Hematopoietic multipotent progenitor cell treated with erythropoietin and hydrocortisone succinate and interleukin-3 and kit ligand, for 15 days (in vitro differentiated cells): ENCODE results near the gene C8A.

Source experiments
- DNase-seq: peaks from one replicate; pipeline ENCODE4 v3.0.0-alpha.2; 2015; ENCODE audit warnings: low spot score

C8A gene

DNA sequence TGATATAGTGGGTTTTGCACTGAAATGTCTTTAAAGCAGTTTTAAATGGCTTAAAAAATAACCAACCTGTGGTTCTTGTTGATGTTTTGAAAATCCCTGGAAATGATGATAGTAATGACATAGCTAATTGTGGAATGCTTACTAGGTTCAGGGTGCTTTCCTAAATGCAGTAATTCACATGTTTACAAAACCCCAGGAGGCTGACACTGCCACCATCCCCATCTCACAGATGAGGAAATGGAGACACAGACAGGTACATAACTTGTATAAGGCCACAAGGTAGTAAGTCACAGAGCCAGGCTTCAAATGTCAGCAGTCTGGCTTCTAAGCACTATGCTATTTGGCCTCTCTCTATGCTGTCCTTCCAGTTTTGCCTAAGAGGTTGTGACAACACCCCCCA is 70.6 kb downstream of the C8A start:
- no peak for DNase-seq

DNA sequence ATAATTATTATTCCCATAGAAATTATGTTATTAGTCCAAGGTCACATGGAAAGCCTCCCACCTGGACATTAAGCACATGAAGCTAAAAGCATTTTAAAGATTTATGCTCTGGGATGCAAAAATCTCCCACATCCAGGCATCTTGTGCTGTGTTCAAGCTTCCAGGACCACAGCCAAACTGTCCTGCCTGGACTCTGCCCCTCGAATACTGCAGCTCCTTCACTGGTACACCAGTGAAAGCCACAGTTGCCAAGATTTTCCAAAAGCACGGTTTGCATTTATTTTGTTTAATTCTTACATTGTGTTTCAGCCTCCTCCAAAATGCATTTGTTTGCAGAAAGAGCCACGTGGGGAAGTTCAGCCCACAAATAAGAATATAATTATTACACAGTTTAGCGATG is 72.6 kb downstream of the C8A start:
- no peak for DNase-seq

DNA sequence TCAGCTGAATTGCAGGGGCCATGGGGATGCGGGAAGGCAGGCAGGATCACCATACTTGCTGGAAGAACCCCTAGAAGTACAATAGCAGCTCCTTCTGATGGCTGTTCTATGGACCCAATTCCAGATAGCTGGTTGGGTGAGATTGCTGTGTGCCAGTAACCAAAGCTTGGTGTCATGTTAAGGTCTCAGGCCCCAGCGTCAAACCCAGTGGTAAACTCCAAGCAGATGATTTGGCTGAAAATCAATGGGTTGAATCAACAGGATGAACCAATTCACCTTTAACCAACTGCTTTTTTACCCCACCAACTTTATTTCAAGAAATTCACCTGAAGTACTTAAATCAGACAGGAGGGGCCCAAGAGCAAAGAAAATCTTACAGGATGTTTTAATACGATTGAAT is 73.4 kb downstream of the C8A start:
- no peak for DNase-seq

DNA sequence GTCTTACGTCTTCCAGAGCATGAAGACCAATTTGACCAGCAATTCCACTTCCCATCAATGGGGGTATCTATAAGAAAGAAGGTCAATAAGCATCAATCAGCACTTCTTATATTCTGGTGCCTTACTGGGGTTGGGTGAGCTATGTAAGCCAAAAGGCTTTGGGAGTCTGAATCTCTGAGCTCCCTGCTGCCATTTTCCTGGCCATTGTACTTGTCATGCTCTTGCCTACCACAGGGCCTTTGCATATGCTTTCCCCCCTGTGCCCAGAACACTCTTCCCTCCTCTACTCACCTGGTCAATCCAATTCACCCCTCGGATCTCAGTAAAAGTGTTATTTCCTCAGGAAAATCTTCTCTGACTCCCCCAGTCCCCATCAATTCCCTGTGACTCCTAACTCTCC is 74.9 kb downstream of the C8A start:
- no peak for DNase-seq

DNA sequence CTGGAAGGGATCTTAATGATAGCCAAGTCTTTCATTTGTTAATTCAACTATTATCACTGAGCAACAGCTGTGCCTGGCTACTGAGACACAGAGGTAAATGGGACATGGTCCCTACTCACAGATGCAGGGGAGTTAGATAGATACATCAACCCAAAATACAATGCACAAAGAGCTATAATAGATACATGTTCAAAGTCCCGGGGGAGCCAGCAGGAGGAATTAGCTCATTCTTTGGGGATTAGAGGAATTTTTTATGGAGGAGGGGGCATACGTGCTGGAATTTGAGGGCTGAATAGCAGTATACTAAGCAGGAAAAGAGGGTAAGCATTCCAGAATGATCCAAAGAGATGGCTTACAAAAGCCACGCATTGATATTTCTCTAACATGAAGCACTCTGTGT is 76.6 kb downstream of the C8A start:
- no peak for DNase-seq

DNA sequence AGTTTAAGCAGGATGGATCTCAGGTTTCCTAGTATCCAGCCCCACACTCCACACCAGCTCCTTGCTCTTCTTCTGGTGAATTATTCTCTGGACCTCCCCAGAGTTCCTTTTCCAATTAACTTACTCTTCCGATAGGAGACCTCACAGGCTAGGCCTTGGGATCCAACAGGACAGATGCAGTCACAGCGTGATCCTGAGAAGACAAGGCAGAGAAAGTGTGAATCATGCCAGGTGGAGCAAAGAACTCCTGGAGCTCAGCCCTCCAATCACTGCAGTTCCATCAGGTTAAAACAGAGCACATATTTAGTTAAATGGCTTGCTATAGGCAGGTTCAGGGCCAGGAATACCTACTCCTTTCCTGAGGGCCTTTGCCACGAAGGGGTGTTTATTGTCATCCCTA is 77.1 kb downstream of the C8A start:
- DNase-seq = no peak

DNA sequence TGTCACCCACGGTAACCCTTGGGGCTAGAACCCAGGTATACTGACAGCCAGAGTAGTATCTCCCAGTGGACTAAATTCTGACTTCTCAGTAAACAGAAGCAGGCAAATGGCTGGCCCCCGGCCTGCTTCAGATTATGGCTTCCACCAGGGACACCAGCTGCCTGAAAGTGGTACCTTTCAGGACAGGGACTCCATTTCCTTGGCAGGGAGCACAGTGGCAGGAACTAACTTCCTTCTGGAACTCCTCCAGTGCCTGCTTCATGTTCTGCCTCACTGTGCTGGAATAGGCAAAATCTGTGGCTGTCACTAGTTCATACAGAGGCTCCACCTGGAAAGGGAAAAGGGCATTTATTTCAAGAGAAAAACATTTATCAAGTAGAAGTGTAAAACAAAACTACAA is 78.6 kb downstream of the C8A start:
- DNase-seq = no peak

DNA sequence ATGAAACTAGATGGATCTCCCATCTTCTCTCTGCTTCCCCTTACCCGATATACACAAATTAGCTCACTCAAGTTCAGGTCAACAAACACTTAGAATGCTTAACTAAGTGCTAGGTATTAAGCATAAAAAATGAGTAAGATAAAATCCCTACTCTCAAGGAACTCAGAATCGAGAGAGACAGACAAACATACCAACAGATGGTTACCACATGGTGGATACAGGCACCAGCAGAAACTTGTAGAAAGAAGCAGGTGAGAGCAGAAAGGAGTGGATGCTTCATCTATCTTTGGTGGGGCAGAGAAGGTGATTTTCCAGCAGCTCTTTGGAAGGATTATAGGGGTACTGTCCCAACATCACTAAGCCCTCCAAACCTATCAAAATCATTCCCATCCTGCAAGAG is 79.0 kb downstream of the C8A start:
- DNase-seq = no peak

DNA sequence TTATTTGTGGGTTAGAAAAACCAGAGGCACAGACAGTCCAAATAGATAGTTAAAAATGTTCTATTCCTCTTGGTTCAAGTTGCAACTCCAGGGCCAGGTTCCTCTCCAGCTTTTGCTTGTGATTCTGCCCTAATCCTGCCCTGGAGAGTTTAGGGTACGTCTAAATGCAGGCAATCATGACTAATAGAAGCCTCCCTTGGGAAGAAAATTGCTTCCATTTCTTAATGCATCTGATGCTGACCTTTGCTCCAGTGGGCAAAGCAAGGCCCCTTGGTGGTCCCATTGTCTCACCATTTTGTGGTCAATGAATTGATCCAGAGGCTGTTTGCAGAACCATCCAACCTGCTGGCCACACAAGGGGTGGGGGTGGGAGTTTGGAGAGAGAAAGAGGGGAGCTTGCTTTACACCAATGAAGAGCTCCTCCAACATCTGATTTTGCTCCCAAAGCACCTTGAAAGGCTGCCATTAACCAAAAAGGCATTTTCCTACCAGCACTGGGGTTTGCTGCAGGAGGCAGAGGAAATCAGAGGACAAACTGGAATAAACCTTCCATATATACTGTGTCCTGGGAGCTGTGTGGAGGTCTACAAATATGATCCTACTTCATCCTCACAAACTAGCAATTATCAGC is 79.9 kb downstream of the C8A start:
- DNase-seq = no peak

DNA sequence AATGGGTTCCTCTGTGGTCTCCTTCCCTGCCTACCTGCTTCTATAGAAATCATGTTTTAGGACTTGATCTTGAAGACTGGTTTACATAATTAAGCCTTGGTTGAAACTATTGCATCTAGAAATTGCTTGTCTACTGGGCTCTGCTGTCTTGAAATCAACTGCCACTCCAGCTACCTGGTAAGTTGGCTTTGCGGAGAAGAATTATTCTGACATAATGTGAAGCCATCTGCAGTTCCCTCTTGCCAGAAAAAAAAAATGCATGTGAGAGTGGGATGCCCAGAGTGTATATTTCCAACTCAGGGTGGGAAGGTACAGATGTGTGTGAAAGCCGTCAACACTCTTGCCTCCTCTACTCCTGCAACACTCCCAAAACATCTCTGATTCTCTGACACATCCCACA is 84.0 kb downstream of the C8A start:
- DNase-seq = no peak

DNA sequence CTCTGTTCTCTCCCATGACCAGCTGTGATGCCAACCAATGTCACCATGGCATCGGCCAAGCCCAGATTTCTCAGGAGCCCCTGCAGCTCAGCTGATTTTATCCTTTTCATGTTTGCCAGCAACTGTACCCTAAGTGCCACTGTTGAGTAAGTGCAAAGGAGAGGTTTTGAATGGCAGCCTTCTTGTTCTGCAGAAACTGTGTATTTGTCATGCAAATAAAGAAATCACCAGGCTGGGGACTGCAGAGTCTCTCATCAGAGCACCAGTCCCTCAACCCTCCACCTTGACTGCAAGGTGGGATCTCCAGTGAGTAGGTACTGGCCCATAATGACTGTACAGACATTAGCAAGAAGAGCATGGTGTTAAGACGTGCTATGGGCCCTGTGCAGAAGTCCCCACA is 84.6 kb downstream of the C8A start:
- DNase-seq = no peak

DNA sequence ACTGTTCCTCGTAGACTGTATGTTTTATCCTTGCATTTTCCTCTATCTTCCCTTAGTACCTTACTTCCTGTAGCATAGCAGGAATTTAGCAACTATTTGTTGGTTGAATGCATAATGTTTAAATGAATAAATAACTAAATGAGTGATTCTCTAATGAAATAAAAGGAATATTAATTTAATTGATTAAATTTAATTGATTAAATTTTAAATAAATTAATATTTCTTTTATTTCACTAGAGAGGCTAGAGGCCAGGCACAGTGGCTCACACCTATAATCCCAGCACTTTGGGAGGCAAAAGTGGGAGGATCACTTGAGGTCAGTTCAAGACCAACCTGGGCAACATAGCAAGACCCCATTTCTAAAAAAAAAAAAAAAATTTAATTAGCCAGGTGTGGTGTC is 85.4 kb downstream of the C8A start:
- no peak for DNase-seq

DNA sequence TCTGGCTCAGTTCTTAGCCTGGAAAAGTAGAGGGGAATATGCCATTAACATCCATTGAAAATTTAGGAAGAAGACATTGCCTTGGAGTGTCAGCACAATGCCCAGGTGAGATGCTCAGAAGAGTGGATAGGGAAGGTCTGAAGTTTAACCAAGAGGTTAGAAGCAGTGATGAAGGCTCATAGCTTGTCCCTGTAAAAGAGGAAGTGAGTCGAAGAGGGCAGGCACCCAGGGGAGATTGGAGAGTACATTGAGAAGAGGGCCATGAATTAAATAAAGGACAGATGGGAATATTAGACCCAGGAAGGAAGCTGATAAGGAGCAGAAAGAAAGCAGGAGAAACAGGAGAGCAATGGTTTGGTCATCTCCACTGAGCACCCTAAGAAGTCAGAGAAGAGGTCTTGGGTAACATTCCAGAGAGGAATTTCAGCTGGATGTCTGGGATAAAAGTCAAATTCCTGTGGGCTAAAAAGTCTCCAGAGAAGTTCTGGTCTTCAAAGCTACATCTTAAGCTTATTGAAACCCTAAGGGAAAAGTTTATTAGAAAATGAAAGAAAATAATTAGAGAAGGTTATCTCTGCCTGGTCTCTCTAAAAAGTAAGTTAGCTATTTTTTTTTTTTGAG is 93.9 kb downstream of the C8A start:
- no peak for DNase-seq

DNA sequence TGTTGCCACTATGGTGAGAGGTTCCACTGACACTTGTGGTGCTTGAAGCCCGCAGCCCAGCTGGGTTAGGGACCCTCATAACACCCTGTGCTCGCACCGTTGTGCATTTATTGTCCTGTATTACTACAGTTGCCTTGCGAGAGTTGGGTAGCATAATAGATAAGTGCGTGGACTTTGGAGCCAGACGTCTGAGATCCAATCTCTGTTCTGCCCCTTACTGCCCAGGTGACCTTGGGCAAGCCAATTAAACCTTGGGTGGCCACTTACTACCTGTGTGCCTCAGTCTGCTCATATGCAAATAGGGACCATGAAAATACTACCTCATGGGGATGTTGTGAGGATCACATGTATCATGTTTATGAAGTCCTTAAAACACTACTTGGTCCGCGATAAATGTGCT is 97.9 kb downstream of the C8A start:
- DNase-seq = no peak

DNA sequence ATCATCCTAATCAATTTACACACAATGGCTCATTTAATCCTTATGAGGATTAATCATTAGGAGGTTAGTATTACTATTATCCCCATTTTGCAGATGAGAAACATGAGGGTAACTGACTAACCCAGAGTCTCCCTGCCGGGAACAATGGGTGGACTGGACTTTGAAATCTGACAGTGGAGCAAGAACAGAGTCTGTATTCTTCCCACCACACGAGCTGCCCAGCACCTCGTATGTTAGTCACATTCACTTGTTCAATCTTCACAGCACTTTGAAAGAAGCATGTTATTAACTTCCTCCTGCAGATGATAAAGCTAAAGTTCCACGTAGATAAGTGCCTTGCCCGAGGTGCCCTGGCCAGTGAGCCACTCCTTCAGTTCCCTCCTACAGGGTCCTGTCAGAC is 98.8 kb downstream of the C8A start:
- no peak for DNase-seq

DNA sequence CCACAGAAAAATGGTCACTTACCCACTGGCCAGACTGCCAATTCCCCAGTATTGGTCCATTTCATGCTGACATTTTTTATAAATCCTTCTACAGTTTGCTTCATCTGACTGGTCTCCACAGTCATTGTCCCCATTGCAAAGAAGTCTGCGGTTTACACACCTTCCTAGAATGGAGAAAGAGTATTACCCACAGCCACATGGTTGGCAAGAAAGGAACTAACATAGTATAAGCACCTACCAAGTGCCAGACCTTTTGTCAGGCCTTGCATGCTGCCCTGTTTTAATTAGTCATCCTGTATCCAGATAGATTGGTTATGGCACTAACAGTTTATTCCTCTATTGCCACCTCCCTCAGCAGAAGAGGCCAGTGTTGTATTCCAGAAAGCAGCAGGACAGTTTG is 100.1 kb downstream of the C8A start:
- DNase-seq = no peak

DNA sequence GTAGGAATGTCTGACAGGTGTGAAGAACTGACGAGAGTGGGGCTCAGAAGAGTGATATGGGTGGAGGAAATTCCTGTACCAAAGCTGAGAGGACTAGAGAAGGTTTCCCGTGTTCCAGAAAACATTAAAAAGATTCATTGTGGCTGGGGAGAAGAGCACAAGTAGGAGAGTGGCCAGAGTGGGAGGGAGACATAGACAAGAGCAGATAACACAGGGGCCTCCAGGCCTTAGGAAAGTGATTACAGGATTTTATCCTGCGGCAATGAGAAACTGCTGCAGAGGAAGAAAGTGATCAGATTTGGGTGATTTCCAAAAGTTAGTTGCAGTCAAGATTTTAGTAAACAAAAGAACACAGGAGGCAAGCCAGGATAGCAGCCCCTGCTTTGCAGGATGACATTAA is 103.3 kb downstream of the C8A start:
- no peak for DNase-seq

DNA sequence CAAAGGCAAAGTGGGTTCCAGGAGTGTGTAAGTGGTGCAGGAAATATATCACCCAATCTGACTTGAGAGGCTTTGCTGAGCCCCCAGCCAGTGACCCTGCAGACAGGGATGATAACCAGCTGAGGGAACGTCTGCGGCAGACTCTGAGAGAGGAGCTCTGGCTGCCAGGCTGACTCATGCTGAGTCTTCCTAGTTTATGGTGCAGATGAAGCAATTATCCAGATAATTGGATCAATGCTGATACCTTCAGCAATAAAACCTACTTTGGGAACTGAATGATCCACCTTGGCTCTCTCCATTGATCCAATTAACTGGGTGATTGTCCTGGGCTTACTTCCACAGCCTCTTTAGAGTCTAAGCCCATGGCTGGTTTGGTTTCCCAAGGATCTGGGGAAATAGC is 103.9 kb downstream of the C8A start:
- DNase-seq = no peak

DNA sequence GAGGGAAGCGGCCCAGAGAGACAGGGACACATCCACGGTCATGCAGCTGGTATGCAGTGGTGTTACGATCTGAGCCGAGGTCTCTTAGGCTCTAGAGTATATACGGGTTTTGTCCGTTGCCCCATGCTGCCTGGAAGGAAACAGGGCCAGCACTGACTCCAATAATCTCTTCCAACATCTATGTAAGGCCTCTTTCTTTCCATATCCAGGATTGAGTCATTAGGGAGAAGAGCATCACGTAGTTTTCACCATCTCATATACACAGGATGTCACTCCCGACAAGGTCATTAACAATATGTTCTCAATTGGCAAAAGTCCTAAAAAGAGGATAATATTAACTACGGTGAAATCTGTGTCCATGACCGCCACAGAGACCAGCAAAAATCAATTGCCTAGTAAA is 106.8 kb downstream of the C8A start:
- no peak for DNase-seq

DNA sequence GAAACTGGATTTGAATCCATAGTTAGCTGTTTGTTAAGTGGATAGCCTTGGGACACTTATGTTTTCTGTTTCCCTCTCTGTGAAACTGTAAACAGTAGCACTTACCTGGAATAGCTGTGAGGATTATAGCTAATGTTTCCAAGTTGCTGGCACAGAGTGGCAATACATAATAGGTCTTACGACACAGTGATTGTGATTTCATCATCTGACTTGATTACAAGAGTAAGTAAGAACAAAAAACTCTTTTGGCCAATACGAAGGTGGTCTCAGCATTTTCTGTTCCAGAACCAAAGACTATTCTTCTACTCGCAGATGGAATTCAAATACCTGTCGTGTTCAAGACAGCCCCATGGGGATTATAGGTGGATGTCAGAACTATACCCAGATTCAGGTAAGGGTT is 109.1 kb downstream of the C8A start:
- no peak for DNase-seq

DNA sequence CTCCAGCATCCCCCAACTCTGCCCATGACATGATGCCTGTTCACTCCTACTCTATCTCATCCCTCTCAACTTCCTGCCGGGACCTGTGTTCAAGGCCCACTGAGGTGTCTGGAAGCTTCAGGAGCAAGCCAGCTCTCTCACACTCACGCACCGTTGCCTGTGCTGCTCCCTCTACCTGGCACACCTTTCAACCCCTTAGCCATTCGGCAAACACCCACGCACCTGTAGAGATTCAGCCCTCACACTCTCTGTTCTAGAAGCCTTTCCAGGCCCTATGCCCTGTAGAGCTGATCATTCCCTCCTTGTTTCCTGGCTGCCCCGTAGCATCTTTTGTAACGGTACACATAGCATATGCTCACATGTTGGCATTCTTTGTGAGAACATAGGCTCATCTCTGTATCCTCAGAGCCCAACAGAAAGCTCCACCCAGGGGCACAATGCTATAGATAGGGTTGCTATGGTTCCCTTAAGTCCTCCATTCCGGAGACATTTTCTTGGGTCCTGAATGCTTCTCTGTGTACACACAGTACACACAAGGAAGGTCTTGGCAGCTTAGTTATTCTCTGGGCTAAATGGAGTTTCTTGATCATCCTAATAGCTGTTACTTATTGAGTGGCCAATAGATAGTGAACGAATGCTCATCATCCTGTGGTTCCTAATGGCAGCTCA is 109.9 kb downstream of the C8A start:
- DNase-seq = no peak

DNA sequence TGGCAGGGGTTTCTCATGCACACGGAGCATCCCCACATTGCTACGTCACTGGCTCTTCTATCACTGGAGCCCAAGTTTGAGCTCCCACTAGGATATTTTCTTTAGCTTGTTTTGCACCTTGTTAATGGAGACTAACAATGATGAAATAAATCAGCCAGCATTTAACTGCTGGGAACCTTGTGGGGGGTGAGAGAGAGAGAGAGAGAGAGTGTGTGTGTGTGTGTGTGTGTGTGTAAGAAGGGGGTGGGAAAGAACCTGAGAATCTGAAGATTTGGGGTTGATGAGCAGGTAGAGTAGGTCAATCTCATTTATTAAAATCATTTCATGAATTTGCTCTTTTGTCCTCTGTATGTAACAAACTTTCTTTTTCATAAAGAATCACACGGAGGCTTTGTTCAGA is 110.6 kb downstream of the C8A start:
- DNase-seq = no peak

DNA sequence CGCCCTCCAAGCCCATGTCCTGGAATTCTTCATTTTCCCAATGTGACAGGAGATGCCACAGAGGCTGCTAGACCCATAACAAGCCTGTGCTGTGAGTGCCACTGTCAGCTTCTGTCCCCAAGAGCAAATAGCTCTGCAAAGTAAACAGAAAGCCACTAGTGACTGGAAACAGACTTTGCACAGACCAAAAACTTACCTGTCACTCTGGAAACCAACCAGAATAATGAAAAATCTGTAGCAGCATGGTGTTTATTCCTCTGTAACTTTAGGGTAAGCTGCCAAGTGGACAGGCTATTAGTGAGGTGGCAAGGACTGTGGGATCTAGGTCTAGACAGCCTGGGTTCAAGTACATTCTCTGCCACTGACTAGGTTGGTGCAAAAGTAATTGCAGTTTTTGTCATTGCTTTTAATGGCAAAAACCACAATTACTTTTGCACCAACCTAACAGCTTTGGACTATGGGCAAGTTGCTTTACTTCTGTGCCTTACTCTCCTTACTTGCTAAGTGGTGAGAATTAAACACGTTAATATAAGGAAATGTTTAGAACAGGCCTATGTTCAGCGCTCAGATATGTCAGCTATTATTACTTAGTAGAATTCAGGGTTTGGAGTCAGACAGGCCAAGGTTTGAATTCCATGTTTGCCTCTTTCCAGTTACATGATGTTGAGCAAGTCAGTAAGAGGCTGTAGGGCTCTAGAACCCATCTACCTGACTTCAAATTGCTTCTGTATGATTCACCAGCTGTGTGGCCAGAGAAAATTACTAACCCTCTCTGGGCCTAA is 111.5 kb downstream of the C8A start, which contains the start of gene C8B:
Gene C8B, minus strand, starts transcription at position 100 of the 782 bp plus-strand sequence. Its CDS starts 67 bp downstream, at position 33.
- DNase-seq = no peak
